Gastrocnemius medialis (tissue), 4 donors: ENCODE results near the gene TELO2. TPM values are rescaled to one million over a fixed set of nuclear protein-coding genes. Genes with fewer than 3 reads are reported as not detected.

Experiments
- ATAC-seq, 2 donors: fragments of 150-250 bp; one replicate each; pipeline ENCODE4 v1.9.1; 2016
- DNase-seq, 2 donors: peaks; one replicate each; pipeline ENCODE4 v3.0.0-alpha.2; 2019
- H3K27ac ChIP-seq, 4 donors: fragments of 200-600 bp; sonication (generic); 1 replicate in 1 of 4; 2 replicates in 3 of 4; pipeline ENCODE4 v1.5.1; 2016 to 2018; ENCODE audit warnings: mild to moderate bottlenecking in 2 of 4, moderate library complexity in 1 of 4
- H3K27me3 ChIP-seq, 3 donors: fragments of 200-600 bp; sonication (generic) in 2 of 3; 1 replicate in 1 of 3; 2 replicates in 2 of 3; pipeline versions ENCODE4 v1.5.1 to v1.6.0; 2016 to 2019; ENCODE audit warnings: mild to moderate bottlenecking in 1 of 3, moderate library complexity in 1 of 3
- H3K36me3 ChIP-seq, 2 donors: fragments of 200-600 bp; sonication (generic) in 1 of 2; one replicate each; pipeline ENCODE4 v1.5.1; 2017 to 2018
- H3K4me1 ChIP-seq, 2 donors: fragments of 200-600 bp; sonication (generic) in 1 of 2; one replicate each; pipeline ENCODE4 v1.5.1; 2016 to 2017; ENCODE audit warnings: mild to moderate bottlenecking in 2 of 2
- H3K4me3 ChIP-seq, 4 donors: fragments of 200-600 bp; sonication (generic) in 3 of 4; 1 replicate in 1 of 4; 2 replicates in 3 of 4; pipeline ENCODE4 v1.5.1; 2016 to 2019; ENCODE audit warnings: mild to moderate bottlenecking in 2 of 4
- H3K9me3 ChIP-seq, 3 donors: fragments of 200-600 bp; sonication (generic) in 2 of 3; 1 replicate in 1 of 3; 2 replicates in 2 of 3; pipeline ENCODE4 v1.5.1; 2016 to 2019
- CTCF ChIP-seq, 5 experiments: fragments of 450-650 bp in 3 of 5; fragments of 200-600 bp in 2 of 5; sonication (generic) in 2 of 5; IDR thresholded peaks in 4 of 5; conservative IDR thresholded peaks in 1 of 5; 1 replicate in 4 of 5; 2 replicates in 1 of 5; pipeline ENCODE4 v1.5.1; 2016 to 2019; ENCODE audit warnings: antibody characterized with exemption in 5 of 5, mild to moderate bottlenecking in 3 of 5, moderate library complexity in 3 of 5
- POLR2A ChIP-seq, 2 donors: fragments of 450-650 bp; IDR thresholded peaks; one replicate each; pipeline ENCODE4 v1.6.1; 2017; ENCODE audit warnings: antibody characterized with exemption in 2 of 2, mild to moderate bottlenecking in 2 of 2, moderate library complexity in 2 of 2
- in situ Hi-C, 4 donors: fragments of 200-750 bp; cut with MboI; loops; one replicate each; pipeline versions ENCODE4 v1.15.0 to v1.8.0; 2017; ENCODE audit warnings: low sequenced_read_pairs in 4 of 4
- intact Hi-C: fragments of 100-400 bp; cut with DNase I; formaldehyde crosslinking; loops from one replicate; pipeline ENCODE4 v1.15.1; 2023; ENCODE audit warnings: low total_unique reads
- total RNA-seq, 4 donors: library from RNA; depleted of rRNA; stranded (reverse); fragments of >200 nt; gene quantifications; one replicate each; pipeline versions ENCODE4 v1.1.0 to v1.2.3, GENCODE V29; 2016

The TELO2 gene
- total RNA-seq, 4 donors from 2014 or later: 2.9 to 11.2 (median 9.8) TPM

GRCh38 chr16:1526608-1527555 lies 33.7 kb downstream of the TELO2 start:
- Histone ChIP-seq H3K27me3 (no peaks in the 10 kb centered on the region), H3K4me3 (no peak overlapping the region), H3K9me3 (no peaks in the 10 kb centered on the region), H3K4me1 (peaks cover 4 to 10% of the 10 kb centered on the region in 2 donors), H3K27ac (peak overlapping the region in 1 of 4 donors; percentile 50), H3K36me3 (no peaks in the 10 kb centered on the region)
- intact Hi-C loops (no loop called here), in situ Hi-C loops (no loop called here)
- ATAC-seq (no peak), DNase-seq (no peak)
- TF ChIP-seq CTCF (IDR thresholded peaks at IDR 0.05 in 4 of 5, conservative IDR thresholded peaks at IDR 0.05 in 1 of 5): no peak
- TF ChIP-seq POLR2A (IDR thresholded peaks at IDR 0.05): no peak

GRCh38 chr16:1527836-1528811 lies 35.0 kb downstream of the TELO2 start:
- H3K9me3 ChIP-seq: no peaks in the 10 kb centered on the region
- DNase-seq (no peak), ATAC-seq (no peak)
- H3K27ac ChIP-seq: peak overlapping the region in 1 of 4 donors; percentile 50
- TF ChIP-seq POLR2A (IDR thresholded peaks at IDR 0.05): no peak
- no peaks in the 10 kb centered on the region for H3K27me3 ChIP-seq
- intact Hi-C loops (no loop called here), in situ Hi-C loops (no loop called here)
- no peak overlapping the region for H3K4me3 ChIP-seq
- H3K36me3 ChIP-seq: no peaks in the 10 kb centered on the region
- H3K4me1 ChIP-seq: peaks cover 15 to 21% of the 10 kb centered on the region in 2 donors

- intact Hi-C loops (no loop called here), in situ Hi-C loops (no loop called here)
- TF ChIP-seq POLR2A (IDR thresholded peaks at IDR 0.05) (no peak), CTCF (IDR thresholded peaks at IDR 0.05 in 4 of 5, conservative IDR thresholded peaks at IDR 0.05 in 1 of 5) (no peak)
- no peak overlapping the region for H3K4me3 ChIP-seq
- ATAC-seq (no peak), DNase-seq (no peak)
- no peaks in the 10 kb centered on the region for H3K9me3 ChIP-seq
- peaks cover 15 to 21% of the 10 kb centered on the region in 2 donors for H3K4me1 ChIP-seq
- H3K36me3 ChIP-seq: no peaks in the 10 kb centered on the region
- peak overlapping the region in 1 of 4 donors; percentile 87 for H3K27ac ChIP-seq
- H3K27me3 ChIP-seq: no peaks in the 10 kb centered on the region
Measured at GRCh38 chr16:1528921-1529537, 35.9 kb downstream of the TELO2 start.

GRCh38 chr16:1530349-1530882 lies 37.3 kb downstream of the TELO2 start:
- no peaks in the 10 kb centered on the region for H3K36me3 ChIP-seq
- H3K4me1 ChIP-seq: peaks cover 15 to 21% of the 10 kb centered on the region in 2 donors
- no peaks in the 10 kb centered on the region for H3K27me3 ChIP-seq
- no peaks in the 10 kb centered on the region for H3K9me3 ChIP-seq
- no peak for ATAC-seq
- H3K27ac ChIP-seq: peak overlapping the region; percentile 86 to 94 (median 89)
- peak overlapping the region in 3 of 4 donors; percentile 58 to 74 (median 64) for H3K4me3 ChIP-seq
- intact Hi-C loops (loop anchor here (2.0 kb wide), 1 partner anchor 36 kb away; no protein-coding TSS in a partner anchor), in situ Hi-C loops (no loop called here)
- DNase-seq: no peak
- TF ChIP-seq POLR2A (IDR thresholded peaks at IDR 0.05): no peak
- TF ChIP-seq CTCF (IDR thresholded peaks at IDR 0.05 in 4 of 5, conservative IDR thresholded peaks at IDR 0.05 in 1 of 5): no peak
